Superior temporal gyrus (tissue), 1 donor: Measurements from ENCODE around the gene TMBIM1.
"Not testable (repeated sequence)": the region's sequence is repeated elsewhere in the genome, so short reads cannot be mapped to it uniquely, and the experiment has no call there.

Experiments
- DNase-seq: peaks from one replicate; pipeline ENCODE4 v3.0.0-alpha.2; 2016; ENCODE audit errors: extremely low spot score

Gene TMBIM1

DNA sequence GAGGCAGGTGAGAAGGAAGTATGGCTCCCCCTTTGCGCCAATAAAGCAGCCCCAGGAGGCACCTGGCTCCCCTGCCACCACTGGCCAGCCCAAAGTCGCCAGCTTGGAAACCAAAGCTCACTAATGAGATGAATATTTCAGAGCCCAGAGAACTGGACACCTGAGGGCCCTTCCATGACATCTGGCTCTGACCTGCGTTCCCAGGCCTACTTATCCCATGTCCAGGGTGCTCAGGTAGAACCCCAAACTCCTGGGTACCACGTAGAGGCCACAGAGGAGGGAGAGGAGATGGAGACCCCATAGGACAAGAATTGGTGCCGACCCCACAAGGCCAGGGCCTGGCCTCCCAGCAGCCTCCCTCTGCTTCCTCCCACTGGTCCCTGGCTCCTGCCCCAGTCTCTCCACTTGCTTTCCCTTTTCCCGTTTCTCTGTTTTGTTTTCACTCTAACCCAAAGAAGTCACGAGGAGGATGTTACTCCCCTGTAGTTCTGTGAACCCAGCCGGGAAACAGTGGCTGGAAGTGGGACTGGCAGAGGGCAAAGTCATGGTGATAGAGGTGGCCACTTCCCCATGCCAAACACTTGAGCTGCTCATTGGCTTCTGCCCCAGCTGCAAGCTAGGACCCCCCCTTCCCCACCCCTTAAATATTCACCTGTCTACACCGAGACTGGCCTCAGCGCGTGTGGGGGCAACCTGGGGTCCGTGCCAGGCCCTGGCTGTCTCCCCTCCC lies 820 bp downstream of the TMBIM1 start:
- DNase-seq = peak; percentile 25

DNA sequence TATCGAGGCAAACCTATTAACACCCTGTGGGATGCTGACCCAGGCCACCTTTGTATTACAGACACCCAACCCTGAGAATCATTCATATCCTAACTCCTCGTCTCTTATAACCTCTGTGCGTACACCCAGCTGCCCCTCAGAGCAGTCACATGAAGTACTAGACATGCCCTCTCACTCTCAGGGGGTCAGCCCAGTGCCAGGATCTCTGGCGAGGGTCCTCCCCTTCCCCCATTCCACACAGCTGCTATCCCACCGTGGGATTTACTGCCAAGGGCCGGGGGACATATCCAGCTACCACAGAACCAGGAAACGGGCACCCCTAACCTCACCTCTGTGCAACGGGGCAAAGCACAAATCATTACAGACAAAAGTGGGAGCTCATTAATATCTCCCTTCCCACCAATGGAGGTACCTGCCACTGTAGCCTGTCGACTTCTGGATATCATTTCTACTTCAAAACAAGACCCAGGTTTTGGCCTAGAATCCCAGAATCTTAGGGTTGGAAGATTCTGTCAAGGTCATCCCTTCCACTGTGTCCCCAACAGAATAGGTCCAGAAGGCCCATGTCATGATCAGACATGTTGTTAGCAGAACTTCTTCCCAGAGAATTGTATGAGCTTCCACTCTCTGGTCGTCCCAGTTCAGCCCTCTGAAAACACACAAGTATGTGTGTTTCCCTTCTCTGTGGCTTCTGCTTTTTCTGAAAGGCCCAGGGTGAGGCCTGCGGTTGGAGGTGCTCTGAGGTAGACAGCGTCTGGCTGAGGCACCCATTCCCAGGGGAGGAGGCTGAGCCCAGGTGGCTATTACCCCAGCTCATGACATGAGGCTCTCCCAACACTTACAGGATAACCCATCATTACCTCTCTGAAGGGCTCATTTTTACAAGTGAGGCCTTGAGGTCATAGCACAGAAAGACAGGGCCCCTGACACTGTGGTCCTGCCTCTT lies 1.7 kb downstream of the TMBIM1 start:
- DNase-seq = peak; percentile 14

- peak; percentile 18 for DNase-seq
Measured at GRCh38 chr2:218289639-218290315, 2.5 kb downstream of the TMBIM1 start.

GRCh38 chr2:218286570-218287459 lies 5.5 kb downstream of the TMBIM1 start:
- DNase-seq = peak; percentile 93

DNA sequence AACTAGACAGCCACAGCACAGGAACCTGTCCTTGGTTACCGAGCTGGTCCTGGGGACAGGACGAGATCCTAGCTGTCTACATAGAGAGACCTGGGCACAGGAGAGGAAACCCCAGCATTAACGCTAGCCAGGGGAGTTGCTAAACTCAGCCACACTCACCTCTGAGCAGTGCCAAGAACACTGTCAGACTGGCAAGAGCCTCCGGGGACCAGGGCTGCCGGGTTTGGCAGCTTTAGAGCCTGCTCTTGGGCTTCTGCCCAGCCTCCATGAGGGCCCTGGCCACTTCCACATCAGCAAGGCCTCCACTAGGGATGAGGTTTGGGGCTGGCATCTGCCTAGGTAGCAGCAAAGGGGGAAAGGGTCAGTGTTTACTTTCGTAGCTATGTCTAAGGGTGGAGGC lies 6.7 kb downstream of the TMBIM1 start:
- peak; percentile 46 for DNase-seq

GRCh38 chr2:218284106-218284811 lies 8.0 kb downstream of the TMBIM1 start:
- DNase-seq = no peak

GRCh38 chr2:218282173-218282991 lies 9.9 kb downstream of the TMBIM1 start:
- DNase-seq = peak; percentile 54

DNA sequence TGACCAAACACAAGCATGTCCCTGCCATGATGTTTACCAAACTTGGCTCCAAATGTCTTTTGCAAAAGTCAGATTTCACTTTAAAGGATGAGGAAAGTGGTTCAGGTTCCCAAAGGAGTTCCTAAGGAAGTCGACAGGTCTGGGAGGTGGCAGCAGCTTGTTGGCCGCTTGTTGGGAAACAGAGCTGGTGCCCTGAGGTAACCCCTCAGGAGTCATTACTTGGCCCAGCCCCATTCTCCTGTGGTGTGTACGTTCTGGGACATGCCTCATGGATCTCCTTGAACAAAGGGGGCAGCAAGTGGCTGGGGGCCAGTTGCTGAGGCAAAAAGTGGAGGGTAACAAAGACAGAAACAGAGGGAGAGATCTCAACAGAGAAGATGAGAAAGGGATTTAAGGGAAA lies 10.9 kb downstream of the TMBIM1 start:
- no peak for DNase-seq

GRCh38 chr2:218280260-218280870 lies 11.9 kb downstream of the TMBIM1 start:
- DNase-seq = no peak

GRCh38 chr2:218278531-218279360 lies 13.6 kb downstream of the TMBIM1 start:
- DNase-seq = no peak

DNA sequence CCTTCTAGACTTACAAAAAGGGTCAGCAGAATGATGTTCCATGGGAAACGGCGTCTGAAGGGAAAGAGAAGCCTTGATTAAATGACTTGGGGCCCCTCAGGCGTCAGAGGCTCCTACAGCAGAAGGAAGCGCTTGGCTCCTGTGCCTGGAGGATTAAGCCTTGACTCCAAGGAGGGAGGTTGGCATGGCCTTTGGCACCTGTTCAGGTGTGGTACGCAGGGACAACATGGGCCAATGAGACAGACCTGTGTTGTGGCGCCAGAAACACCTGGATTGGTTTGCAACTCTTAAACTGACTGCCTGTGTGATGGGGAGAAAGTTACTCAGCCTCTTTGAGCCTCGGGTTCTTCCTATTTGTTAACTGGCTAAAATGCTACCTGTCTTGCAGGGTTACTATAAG lies 14.4 kb downstream of the TMBIM1 start:
- no peak for DNase-seq

GRCh38 chr2:218276986-218277755 lies 15.1 kb downstream of the TMBIM1 start:
- no peak for DNase-seq

DNA sequence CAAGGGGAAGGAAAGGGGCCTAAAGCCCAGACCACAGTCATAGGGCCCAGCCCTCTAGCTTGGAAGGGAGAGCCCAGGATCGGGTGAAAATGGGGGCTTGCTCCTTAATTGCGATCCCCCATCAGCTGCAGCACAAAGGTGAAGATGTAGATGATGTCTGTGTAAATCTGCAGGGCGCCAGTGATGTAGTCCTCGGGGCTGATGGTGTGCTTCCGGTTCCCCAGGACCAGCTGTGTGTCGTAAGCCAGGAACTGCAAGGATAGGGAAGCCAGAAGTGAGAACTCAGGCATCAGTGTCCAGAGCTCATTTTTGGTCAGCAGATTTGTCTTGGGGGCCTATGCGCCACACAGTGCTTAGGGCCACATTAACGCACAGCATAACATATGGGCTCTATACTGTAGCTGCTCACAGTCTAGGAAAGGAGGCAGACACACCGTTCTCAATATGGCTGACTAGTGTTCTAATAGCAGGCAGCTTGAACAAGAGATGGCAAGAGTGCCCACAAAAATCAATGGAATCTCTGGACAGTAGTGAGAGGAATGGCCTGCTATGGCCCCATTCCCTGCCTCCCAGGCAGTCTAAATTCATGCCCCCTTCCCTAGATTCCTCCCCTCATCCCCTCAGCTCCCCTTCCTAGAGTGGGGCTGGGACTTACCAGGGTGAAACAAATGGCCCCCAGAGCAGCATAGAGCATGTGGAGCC lies 16.8 kb downstream of the TMBIM1 start:
- no peak for DNase-seq

DNA sequence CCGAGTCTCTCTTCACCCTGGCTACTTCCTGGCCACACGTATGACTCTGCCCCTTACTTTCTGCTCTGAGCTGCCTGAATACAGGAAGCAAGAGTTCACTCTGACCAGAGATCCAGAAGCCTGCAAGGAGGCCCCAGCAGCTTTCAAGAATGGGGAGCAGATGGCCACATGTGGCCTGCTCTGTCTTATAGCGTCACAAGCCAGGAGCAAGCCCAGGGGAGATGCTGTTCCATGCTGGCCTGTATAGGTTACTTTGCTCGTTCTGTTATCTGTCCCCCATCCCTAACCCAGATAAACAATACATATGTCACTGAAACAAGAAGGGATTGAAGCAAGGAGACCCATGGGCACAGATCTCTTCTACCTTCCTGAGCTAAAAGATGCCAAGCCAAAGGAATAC lies 17.7 kb downstream of the TMBIM1 start:
- no peak for DNase-seq

DNA sequence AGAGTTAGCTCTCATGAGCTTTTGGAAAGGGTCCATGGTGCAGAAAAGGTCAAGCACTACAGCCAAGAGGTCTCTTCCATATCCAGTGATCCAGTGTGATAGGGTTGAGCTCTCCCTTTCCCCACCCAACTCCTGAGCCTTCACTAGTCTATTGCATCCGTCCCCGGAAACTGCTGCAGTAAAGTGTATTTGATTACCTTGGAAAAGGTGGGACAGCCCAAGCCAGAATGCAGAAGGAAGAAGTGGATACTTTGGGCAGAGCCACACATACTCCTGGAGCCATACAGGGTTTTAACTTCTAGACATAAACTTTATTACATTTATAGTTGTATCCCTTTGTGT lies 18.4 kb downstream of the TMBIM1 start:
- no peak for DNase-seq

GRCh38 chr2:218273214-218273907 lies 18.9 kb downstream of the TMBIM1 start:
- not testable (repeated sequence) for DNase-seq
